D721Med (cell line): ENCODE results near the gene CASTOR1.

Experiments used
- DNase-seq: peaks from one replicate; pipeline ENCODE4 v3.0.0; 2011; ENCODE audit warnings: low spot score; ENCODE audit not compliant: insufficient read length
- FAIRE-seq: peaks from 2 replicates; lab custom pipeline; 2011; peaks lifted over from hg19 to GRCh38; lab: Jason Lieb, UNC
- TF ChIP-seq, protein P1 (sequence below): IDR thresholded peaks from 2 replicates; pipeline ENCODE4 v1.5.1; 2012; ENCODE audit warnings: mild to moderate bottlenecking, control low read depth; ENCODE audit not compliant: insufficient read depth; ENCODE audit errors: missing control alignments

CASTOR1 gene

DNA sequence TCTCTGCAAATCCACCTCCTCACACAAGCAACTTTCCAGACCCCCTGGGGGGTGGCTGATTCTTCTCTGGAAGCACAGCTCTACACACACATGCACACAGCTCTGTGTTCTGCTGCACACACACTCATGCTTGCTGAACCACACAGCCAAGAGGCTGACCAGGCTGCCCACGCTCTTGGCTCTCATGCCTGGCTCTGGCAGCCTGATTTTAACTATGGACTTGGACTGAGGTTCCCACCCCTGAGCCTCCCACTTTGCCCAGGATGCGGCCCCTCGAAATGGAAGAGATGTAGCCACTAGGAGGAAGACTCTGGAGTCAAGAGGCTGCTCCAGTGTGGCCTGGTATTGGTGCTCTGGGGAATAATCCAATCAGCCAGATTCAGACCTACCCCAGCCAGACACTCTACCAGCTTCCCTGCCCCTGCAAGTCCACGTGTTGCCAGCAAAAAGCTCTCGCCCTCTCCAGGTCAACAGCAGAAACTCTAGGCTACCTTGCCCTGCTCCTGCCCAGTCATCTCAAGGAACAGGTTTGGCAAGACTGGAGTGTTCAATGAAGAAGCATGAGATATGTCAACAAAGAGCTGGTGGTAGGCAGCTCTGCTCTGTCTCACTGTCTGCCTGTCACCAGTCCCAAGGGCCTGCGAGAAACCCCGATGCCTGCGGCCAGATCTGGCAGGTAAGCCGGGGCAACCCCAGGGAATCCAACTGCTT, 8.8 kb upstream of the CASTOR1 start:
- DNase-seq (no peak), FAIRE-seq (no peak)
- TF ChIP-seq, protein P1, sequence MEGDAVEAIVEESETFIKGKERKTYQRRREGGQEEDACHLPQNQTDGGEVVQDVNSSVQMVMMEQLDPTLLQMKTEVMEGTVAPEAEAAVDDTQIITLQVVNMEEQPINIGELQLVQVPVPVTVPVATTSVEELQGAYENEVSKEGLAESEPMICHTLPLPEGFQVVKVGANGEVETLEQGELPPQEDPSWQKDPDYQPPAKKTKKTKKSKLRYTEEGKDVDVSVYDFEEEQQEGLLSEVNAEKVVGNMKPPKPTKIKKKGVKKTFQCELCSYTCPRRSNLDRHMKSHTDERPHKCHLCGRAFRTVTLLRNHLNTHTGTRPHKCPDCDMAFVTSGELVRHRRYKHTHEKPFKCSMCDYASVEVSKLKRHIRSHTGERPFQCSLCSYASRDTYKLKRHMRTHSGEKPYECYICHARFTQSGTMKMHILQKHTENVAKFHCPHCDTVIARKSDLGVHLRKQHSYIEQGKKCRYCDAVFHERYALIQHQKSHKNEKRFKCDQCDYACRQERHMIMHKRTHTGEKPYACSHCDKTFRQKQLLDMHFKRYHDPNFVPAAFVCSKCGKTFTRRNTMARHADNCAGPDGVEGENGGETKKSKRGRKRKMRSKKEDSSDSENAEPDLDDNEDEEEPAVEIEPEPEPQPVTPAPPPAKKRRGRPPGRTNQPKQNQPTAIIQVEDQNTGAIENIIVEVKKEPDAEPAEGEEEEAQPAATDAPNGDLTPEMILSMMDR: no peak

DNA sequence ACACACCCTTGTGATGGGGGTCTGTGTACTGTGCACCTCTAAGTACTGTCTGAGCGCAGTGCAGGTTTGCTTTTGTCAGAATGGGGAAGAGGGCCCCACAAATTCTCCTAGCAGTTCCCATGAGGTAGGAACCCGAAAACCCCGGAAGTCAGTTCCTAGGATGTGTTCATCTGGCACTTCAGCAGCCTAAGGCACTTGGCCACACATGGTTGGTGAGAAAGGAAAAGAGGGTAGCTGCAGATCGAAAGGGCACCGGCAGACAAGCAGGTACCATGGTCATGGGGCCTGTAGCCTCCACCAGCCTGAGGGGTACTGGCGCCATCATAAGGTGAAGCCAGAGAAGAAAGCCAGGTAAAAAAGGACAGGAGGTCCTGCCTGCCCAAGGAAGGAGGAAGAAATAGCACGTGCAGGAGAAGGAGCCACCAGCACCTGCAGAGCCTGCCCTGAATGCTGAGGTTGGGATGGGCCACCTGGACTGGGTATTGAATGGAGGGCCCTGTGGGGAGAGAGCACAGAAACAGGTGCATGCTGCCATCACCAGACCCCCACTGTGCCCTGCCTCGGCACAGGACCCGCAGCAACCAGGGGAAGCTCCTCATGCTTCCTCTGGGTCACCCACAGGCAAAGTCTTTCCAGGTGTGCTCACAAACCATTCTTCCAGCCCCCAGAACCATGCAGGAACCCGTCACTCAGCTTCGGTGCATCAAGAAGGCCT, 8.1 kb upstream of the CASTOR1 start:
- DNase-seq (no peak), FAIRE-seq (no peak)
- TF ChIP-seq, protein P1: no peak

DNA sequence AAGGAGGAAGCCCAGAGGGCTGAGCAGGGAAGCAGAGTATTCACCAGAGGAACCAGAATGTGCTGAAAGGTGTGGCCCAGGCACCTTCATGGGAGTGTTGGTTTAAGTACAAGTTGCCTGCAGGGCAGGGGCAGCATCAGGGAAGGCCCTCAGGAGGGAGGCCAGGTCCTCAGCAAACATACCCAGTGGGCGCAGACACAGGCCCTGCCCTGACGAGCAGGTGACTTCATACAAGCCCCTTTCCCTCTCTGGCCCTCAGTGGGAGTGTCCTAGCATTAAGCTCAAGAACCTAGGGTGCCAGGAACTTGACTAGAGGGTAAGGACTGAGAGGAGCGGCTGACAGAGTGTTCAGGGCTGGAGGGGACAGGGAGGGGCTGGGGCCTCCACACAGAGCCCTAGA, 7.5 kb upstream of the CASTOR1 start:
- DNase-seq (no peak), FAIRE-seq (no peak)
- TF ChIP-seq, protein P1: no peak

DNA sequence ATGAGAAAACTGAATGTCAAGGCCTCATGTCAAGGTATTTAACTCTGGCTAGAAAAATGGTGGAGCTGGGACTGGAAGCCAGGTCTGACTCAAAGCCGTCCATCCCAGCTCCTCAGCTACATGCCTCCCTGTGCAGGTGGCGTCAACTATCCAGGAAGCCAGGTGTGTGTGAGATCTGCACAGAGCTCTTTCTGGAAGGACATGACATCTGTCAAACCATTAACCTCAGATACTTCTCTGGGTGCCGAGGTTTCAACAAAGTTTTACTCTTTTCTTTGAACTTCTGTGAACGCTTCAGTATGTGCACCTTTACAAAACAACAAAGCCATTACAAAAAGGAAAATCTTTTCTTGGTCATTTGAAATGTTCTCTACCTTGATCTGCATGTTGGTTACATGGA, 7.0 kb upstream of the CASTOR1 start:
- no peak for FAIRE-seq
- TF ChIP-seq, protein P1: no peak
- no peak for DNase-seq

DNA sequence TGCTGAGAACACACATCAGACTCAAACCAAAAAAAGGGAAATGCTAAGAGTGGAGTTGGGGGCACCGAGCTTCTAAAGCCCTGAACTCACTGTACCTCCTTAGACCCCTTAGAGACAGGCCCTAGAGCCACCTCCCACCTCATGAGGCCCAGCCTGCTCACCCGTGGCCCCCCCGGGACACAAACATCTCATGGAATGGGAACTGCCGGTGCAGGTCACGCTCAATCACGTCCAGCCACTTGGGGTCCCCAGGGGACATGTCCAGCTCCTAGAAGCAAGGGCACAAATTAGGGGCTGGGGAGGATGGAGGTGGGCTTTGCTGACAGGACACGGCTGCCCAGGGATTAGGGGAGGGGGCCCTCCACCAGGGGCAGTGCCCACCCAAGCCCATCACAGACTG, 6.3 kb upstream of the CASTOR1 start:
- no peak for FAIRE-seq

DNA sequence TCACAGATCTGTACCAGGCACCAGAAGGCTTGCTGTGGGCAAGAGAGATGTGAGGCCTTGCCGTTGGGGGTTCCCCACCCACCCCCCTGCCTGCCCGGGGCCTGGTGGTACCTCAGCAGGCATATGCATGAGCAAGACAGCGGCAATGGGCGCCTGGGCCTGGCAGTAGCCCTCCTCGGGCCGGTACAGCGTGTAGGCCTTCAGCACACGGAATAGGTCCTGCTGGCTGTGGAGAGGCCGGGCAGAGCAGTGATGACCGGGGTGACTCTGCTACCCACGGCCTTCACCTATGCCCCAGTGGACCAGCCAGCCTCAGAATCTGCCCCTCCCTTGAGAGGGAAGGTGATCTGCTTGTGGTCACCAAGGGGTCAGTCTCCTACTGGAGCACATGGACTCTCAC, 5.5 kb upstream of the CASTOR1 start:
- TF ChIP-seq, protein P1: no peak
- DNase-seq (no peak), FAIRE-seq (no peak)

More for the DNA sequence above, 6.3 kb upstream of the CASTOR1 start:
- DNase-seq: no peak
- TF ChIP-seq, protein P1: no peak

DNA sequence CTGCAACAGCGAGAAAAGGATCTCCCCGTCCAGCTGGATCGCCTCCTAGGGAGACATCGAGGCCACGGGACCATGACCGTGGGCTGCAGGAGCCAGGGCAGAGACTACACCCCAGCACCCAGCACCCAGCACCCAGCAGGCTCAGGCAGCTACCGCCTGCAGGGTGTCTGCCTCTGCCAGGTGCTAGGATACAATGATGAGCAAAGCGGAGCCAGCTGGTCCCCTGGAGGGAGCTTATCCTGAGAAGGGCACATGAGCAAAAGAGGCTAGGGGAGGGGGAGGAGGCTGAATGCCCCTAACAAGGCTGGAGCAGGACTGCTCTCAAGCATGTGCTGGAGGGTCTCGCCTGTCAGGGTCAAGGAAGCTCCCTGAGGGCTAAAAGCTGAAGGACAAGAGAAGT, 4.8 kb upstream of the CASTOR1 start:
- FAIRE-seq (no peak), DNase-seq (peak; percentile 35)
- TF ChIP-seq, protein P1: no peak
